GM19455 (cell line): ENCODE data around the gene ANKAR.
"Not testable (repeated sequence)": the region's sequence is repeated elsewhere in the genome, so short reads cannot be mapped to it uniquely, and the experiment has no call there.

Experiments
- ATAC-seq: cut with Tn5 transposase; IDR thresholded peaks from one replicate; pipeline ENCODE4 v1.9.1; 2021; ENCODE audit not compliant: unreplicated experiment

The ANKAR gene

GRCh38 chr2:189700681-189701080, 26.2 kb downstream of the ANKAR start:
- ATAC-seq, result no peak

GRCh38 chr2:189702071-189702470, 27.6 kb downstream of the ANKAR start:
- no peak for ATAC-seq

- ATAC-seq, result no peak
Measured at GRCh38 chr2:189709501-189710221, 35.2 kb downstream of the ANKAR start.

GRCh38 chr2:189717593-189717992, 43.1 kb downstream of the ANKAR start:
- ATAC-seq, result not testable (repeated sequence)

GRCh38 chr2:189719571-189719970, 45.1 kb downstream of the ANKAR start:
- ATAC-seq, result no peak

- no peak for ATAC-seq
Measured at GRCh38 chr2:189723192-189723591, 48.7 kb downstream of the ANKAR start.
